ENCODE results near the gene KDM4B.

Gene KDM4B

DNA sequence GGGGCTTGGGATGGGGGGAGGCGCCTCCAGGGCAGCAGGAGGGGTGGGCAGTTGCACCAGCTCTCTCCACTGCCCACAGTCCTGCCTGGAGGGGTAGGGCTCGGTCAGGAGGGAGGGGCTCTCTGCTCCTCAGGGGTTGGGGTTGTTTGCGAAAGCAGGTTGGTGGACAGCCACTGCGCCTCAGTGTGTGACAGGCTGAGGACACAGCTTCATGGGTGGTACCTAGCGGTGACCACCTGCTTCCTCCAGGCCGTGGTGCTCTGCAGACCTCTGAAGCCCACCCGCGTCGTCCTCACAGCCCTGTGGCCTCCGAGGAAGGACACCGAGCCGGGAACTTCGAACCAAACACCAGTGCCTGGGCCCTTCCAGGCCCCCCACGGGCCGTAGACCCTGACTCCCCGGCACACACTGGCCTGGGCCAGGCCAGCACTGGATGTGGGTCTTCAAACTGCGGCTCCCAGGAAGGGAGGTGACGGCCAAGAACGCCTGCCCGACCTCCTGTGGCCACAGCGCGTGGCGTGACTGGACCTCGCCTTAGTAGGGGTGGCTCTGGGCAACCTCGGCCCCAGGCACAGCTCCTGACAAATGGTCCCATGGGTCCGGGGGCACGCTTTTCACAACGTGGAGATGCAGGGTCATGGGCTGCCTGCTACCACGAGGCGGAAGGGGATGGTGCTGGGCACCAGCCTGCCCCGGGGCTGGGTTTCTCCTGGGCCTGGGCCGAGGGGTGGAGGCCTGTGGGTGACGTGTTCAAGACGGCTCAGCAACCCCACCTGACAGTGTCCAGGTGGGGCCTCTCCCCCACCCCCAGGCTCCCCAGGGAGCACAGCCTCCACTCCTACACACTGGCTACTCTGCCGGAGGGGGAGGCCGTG lies 173.2 kb downstream of the KDM4B start:
- FAIRE-seq, result no peak

DNA sequence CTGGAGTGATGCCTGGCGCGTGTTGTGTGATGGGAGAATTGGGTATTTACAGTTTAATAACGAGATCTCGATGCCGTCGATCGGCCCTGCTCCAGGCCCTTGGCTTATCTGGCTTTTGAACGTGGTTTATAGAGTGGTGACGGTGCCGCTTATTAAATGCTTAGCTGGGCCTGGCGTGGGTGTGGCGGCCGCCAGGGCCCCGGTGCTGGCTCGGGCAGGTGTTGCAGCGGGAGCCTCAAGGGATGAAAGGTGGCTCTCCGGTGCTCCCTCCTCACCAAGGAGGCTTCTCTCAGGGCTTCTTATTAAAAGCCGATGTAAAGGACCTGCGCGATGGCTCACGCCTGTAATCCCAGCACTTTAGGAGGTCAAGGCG lies 173.8 kb downstream of the KDM4B start:
- no peak for FAIRE-seq

DNA sequence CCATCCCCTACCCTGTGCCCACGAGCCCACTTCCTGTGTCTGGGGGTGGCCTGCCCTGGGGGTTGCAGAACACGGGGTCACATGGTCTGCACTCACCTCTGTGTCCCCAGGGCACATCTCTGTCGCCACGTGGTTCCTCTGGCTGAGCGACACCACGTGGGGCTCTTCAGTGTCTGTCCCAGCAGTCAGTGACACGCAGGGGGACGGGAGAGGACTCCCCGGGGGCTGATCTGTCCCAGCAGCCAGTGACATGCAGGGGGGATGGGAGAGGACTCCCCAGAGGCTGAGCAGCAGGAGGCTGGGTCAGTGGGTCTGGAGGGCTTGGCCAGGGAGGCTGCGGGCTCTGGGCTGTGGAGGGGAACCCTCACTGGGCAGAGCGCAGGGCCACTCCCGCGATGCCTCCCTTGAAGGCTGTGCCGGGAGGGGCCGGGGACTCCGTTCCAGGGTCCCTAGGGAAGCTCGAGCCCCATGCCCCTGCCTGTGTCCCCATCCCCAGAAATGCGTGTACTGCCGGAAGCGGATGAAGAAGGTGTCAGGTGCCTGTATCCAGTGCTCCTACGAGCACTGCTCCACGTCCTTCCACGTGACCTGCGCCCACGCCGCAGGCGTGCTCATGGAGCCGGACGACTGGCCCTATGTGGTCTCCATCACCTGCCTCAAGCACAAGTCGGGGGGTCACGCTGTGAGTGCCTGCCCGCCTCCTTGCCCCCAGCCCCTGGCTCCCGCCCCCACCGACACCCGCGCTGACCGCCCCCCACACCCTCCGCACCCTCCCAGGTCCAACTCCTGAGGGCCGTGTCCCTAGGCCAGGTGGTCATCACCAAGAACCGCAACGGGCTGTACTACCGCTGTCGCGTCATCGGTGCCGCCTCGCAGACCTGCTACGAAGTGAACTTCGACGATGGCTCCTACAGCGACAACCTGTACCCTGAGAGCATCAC lies 174.8 kb downstream of the KDM4B start:
- no peak for FAIRE-seq

DNA sequence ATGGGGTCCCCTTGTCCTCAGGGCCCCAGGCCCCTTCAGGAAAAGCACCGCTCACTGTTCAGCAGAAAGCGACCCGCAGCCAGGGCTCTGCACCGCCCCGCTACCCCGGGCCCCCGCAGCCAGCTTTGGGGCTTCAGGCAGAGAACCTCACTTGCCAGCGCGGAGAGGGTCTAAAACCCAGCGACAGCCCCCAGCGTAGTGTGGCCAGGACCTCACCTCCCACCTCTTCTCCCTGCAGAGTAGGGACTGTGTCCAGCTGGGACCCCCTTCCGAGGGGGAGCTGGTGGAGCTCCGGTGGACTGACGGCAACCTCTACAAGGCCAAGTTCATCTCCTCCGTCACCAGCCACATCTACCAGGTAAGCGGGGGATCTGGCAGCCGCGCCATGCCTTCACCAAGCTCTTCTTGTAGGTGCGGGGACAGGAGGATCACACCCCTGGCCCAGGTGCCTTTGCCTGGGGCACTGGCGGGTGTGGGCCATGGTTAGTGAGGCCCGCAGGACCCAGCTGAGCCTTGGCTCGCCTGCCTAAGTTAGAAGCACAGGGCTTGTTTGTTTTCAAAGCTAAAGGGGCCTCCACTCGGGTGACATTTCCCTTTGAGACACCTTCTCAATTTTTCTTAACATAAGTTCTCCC lies 175.7 kb downstream of the KDM4B start:
- FAIRE-seq, result no peak

DNA sequence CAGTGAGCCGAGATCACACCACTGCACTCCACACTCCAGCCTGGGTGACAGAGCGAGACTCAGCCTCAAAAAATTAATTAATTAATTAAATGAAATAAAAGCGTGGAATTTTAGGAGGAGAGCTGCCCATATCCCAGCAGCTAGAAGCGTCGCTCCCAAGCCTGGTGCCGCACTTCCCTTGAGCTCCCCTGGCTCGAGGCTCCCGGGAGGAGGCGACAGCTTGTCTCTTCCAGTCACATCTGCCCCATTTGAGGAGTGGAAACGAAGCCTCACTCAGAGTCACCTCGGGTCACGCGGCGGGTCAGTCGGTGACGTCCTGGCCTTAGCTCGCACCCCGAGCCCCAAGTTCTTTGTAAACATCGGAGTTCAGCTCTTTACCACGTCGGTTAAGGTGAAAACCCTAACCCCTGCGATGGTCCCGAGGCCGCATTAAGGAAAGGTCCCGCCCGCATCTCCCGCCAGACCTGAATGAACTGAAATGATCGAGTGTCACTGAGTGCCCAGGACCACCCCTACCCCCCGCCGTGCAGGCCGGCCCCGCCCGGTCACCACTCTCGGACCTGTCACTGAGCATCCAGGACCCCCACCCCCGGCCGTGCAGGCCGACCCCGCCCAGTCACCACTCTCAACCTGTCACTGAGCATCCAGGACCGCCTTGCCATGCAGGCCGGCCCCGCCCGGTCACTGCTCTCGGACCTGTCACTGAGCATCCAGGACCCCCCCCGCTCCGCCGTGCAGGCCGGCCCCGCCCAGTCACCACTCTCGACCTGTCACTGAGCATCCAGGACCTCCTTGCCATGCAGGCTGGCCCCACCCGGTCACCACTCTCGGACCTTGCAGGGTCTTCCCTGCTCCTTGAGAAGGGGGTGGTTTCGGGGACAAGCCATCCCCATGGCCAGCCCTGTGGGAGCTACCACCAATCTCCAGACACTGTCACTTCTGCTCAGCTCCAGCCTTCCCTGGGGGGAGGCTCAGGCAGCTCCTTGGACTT lies 176.9 kb downstream of the KDM4B start:
- no peak for FAIRE-seq

DNA sequence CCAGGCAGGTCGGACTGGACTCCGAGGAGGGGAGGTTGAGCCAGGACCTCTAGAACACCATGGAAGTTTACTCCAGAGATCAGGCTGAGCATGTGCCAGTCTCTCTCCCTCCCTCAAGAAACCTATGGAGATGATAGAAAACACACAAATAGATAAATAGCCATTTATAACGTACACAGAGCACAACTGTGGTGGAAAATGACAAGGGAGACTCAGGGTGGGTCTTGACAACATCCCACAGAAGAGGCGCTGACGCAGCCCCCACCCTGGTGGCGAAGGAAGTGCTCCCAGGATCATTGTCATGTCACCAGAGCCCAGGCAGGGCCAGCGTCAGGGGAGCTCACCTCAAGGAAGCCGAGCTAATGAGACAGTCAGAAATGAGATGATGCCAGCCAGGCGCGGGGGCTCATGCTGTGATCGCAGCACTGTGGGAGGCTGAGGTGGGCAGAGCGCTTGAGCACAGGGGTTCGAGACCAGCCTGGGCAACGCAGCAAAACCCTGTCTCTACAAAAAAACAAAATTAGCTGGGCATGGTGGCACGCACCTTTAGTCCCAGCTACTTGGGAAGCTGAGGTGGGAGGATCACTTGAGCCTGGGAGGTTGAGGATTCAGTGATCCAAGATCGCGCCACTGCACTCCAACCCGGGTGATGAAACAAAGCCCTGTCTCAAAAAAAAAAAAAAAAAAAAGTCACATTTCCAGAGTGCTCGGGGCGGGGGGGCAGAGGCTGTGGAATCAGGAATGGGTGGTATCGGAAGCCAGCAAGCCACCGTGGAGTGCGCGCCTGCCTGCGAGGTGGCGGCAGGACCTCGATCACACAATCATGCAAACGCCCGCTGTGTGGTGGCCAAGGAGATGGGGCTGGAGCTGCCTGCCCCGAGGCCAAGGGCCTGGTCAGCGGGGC lies 178.4 kb downstream of the KDM4B start:
- no peak for FAIRE-seq

DNA sequence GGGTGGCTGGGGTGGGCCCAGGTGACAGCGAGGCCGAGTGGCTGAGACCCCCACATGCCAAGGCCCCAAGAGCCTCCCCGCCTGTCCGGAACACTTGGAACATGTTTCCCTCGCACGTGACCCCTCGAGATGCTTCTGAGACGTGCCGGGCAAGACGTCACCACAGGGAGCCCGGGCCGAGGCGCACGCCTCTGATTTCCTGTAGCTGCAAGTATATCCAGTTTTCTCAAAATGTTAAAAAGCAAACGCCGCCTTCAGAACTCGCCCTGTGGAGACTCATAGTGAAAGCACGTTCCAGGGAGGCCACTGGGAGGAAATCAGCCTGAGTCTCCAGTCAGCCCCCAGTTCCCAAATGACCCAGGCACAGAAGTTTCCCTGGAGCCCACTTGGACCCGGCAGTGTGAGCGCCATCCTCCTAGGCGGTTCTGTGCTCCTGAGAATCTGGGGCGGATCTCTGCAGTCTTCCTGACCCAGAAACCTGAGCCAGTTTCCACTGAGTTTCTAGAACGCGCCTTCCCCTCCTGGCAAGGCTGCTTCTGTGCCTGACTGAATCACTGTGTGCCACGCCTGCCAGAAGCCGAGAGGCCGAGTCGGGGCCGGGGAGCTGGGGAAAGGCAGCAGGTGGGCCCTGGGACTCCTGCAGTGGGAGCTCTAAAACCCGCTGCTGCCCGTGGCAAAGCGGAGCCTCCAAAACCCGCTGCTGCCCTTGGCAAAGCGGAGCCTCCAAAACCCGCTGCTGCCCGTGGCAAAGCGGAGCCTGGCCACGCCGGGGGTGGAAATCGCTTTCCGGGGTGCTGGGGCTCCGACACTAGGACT lies 179.3 kb downstream of the KDM4B start:
- FAIRE-seq, result no peak

DNA sequence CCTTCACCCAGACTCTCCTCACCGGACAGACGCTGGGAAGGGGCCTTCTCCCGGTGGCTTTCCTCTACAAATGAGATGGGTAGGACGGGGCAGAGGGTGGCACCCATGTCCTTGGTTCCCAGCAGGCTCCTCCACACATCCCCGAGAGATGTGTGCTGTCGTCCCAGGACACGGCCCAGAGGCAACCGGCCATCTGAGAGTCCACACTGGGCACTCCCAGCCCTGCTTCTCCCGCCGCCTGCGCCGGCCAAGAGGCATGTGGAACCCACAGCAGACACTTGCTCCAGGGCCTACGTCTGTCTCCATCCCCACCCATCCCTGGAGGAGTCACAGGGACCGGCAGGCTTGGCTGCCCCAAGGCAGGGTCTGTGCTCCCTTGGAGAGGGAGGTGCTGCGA lies 179.9 kb downstream of the KDM4B start:
- FAIRE-seq, result no peak

DNA sequence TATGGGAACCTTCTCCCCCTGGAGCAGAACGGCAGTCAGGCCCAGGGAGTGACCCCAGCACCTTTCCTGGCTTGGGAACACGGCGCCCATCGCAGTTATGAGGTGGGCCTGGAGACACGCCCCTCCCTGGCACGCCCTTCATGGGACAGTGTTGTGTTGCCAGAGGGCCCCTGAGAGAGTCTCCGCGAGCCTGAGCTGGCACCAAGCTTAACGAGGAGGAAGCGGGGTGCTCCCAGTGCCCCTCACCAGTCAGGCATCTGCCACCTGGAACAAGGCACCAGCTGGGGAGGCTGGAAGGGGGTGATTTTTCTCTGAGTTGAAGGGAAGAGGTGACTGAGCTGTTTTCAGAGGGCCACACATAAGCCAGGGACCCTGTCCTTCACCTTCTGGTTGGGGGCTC lies 180.6 kb downstream of the KDM4B start:
- no peak for FAIRE-seq

DNA sequence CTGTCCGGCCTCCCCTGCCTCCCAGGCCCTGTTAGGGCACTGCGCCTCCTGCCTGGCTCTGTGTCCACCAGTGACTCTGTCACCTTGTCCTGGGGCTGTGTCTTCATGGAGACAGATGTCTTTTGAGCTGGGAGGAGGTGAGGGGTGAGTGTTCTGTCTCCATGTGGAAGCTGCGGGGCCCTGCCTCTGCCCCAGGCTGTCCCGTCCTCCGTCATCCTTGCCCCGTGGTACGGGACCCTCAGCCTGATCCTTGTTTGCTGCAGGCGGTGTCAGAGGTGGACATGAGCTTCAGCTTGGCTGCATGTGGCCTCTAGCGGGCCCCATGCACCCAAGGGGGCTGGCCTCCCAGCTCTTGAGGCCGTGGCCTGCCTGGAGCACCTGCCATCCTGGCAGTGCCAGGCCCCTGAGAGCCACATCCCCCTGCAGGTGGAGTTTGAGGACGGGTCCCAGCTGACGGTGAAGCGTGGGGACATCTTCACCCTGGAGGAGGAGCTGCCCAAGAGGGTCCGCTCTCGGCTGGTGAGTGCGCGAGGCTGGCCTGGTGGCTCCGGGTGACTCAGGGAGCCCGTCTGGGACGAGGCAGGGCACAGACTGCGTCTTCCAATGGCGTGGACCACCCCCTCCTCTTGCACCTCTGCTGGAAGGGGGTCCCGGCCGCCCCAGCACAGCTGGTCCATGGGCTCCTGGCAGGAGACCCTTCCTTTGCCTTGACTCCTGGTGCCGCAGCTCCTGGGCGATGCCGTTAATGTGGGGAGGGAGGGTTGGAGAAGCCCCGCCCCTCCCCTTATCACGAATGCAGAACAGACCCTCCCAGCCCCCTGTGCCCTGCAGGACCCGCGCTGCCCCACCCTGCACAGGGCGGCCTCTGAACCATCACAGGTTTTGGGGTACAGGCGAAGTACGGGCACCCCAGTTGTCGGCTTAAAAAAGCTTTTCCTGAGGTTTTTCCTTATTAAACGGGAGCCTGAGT lies 181.3 kb downstream of the KDM4B start:
- no peak for FAIRE-seq

DNA sequence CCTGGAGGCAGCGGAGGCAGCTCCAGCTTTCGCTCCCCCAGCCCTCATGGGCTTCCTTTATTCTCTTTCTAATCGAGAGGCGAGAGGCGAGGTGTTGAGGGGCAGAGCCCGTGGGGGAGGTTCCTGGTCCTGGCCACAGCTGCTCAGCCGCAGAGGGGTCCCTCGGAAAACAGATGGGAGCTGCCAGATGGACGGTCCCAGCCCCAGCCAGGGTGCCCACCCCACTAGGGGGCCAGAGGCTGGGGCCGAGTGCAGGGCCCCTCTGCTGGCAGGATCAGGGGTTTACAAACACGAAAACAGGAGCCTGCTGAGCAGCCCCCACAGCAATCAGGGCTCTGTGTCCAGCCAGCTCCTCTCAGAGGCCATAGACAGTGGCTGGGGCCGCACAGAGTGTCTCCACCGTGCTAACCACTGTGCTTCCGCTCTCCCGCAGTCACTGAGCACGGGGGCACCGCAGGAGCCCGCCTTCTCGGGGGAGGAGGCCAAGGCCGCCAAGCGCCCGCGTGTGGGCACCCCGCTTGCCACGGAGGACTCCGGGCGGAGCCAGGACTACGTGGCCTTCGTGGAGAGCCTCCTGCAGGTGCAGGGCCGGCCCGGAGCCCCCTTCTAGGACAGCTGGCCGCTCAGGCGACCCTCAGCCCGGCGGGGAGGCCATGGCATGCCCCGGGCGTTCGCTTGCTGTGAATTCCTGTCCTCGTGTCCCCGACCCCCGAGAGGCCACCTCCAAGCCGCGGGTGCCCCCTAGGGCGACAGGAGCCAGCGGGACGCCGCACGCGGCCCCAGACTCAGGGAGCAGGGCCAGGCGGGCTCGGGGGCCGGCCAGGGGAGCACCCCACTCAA lies 182.2 kb downstream of the KDM4B start:
- FAIRE-seq, result no peak

DNA sequence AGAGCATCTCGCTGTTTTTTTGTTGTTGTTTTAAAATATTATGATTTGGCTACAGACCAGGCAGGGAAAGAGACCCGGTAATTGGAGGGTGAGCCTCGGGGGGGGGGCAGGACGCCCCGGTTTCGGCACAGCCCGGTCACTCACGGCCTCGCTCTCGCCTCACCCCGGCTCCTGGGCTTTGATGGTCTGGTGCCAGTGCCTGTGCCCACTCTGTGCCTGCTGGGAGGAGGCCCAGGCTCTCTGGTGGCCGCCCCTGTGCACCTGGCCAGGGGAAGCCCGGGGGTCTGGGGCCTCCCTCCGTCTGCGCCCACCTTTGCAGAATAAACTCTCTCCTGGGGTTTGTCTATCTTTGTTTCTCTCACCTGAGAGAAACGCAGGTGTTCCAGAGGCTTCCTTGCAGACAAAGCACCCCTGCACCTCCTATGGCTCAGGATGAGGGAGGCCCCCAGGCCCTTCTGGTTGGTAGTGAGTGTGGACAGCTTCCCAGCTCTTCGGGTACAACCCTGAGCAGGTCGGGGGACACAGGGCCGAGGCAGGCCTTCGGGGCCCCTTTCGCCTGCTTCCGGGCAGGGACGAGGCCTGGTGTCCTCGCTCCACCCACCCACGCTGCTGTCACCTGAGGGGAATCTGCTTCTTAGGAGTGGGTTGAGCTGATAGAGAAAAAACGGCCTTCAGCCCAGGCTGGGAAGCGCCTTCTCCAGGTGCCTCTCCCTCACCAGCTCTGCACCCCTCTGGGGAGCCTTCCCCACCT lies 183.3 kb downstream of the KDM4B start:
- no peak for FAIRE-seq

DNA sequence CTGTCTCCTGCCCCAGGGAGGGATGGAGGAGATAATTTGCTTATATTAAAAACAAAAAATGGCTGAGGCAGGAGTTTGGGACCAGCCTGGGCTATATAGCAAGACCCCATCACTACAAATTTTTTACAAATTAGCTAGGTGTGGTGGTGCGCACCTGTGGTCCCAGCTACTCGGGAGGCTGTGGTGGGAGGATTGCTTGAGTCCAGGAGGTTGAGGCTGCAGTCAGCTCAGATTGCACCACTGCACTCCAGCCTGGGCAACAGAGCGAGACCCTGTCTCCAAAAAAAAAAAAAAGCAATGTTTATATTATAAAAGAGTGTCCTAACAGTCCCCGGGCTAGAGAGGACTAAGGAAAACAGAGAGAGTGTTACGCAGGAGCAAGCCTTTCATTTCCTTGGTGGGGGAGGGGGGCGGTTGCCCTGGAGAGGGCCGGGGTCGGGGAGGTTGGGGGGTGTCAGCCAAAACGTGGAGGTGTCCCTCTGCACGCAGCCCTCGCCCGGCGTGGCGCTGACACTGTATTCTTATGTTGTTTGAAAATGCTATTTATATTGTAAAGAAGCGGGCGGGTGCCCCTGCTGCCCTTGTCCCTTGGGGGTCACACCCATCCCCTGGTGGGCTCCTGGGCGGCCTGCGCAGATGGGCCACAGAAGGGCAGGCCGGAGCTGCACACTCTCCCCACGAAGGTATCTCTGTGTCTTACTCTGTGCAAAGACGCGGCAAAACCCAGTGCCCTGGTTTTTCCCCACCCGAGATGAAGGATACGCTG lies 184.0 kb downstream of the KDM4B start:
- no peak for FAIRE-seq

DNA sequence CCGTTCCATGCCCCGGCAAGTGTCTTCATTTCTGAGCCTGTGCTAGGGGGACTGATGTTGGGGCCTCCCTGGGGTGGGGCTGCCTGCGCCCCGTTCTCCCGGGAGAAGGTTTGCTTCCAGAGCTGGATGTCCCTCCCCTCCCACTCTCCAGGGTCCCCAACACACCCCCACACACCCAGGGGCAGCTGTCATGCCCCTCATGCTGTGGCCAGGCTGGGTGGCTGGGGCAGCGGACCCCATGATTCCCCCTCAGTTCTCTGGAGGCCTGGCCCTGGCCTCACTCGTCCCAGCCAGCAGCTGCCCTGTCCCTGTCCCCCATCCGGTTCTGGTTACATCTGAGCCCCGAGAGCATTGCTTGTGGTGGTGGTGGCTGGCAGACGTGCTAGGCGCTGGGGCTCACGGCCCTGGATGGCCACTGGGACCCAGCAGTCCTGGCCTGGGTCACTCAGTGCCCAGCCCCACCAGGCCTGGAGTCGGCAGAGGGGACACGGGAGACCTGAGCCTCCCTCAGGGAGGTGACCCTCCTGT lies 184.8 kb downstream of the KDM4B start:
- no peak for FAIRE-seq

DNA sequence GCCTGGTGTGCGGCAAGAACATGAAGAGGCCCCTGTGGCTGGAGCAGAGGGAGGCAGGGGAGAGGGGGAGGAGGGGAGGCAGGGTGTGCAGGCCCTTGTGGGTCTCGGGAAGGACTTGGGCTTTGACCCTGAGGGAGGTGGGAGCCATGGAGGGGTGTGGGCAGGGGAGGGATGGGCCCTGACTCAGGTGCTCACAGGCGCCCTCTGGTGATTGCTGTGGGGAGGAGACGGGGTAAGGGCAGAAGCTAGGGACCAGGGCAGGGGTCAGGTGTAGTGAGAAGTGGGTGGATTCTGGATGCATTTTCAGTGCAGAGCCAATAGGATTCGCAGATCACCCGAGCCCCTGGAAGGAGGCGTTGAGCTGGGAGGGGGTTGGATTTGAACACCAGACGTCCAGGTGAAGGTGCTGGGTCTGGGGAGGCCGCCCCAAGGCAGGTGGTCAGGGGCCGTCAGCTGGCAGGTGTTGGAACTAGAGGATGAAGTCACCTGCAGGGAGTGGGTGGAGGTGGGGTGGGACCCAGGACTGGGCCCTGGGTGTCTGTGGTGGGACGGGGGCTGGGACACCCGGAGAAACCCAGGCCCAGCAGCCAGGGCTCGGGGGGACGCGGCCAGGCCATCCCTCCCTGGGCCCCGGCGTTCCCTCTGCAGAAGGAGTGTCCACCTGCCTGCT lies 185.4 kb downstream of the KDM4B start:
- no peak for FAIRE-seq
